Stimulated activated CD4-positive, alpha-beta T cell treated with anti-CD3 and anti-CD28 coated beads, Interleukin-1b, Interleukin-23, amount 100 ng/mL, for 1 hour (primary cell): Measurements from ENCODE around the gene WFDC12.

ENCODE experiments used
- DNase-seq, 2 donors: peaks; one replicate each; pipeline ENCODE4 v3.0.0-alpha.2; 2020; ENCODE audit warnings: low read depth in 2 of 2

WFDC12 gene

GRCh38 chr20:45091366-45091765 is 32.9 kb downstream of the WFDC12 start:
- DNase-seq, result no peak

- no peak for DNase-seq
These were observed 33.8 kb downstream of the WFDC12 start for GRCh38 chr20:45090481-45090880.

GRCh38 chr20:45088247-45088646 is 36.0 kb downstream of the WFDC12 start:
- DNase-seq, result no peak

GRCh38 chr20:45087814-45088213 is 36.5 kb downstream of the WFDC12 start:
- DNase-seq, result no peak

GRCh38 chr20:45087097-45087790 is 37.0 kb downstream of the WFDC12 start:
- DNase-seq, result no peak

GRCh38 chr20:45085867-45086266 is 38.4 kb downstream of the WFDC12 start:
- DNase-seq, result no peak

- DNase-seq, result no peak
These were observed 39.0 kb downstream of the WFDC12 start for GRCh38 chr20:45085289-45085688.

GRCh38 chr20:45083127-45083526 is 41.1 kb downstream of the WFDC12 start:
- no peak for DNase-seq

- no peak for DNase-seq
These were observed 41.8 kb downstream of the WFDC12 start for GRCh38 chr20:45082468-45082867.

- no peak for DNase-seq
These were observed 43.2 kb downstream of the WFDC12 start for GRCh38 chr20:45080867-45081624.

GRCh38 chr20:45077559-45077958 is 46.7 kb downstream of the WFDC12 start:
- DNase-seq, result no peak
